NCI-H146 treated with DMSO at 0.1 percent for 48 hours (cell line): ENCODE results near the gene YY1AP1.
"Not testable (repeated sequence)": the region's sequence is repeated elsewhere in the genome, so short reads cannot be mapped to it uniquely, and the experiment has no call there.

Source experiments
- DNase-seq: peaks from one replicate; lab custom pipeline; 2025; ENCODE audit not compliant: unreplicated experiment; lab: John Stamatoyannopoulos, UW

Gene YY1AP1

GRCh38 chr1:155648207-155649147 is 40.1 kb downstream of the YY1AP1 start:
- peak; percentile 66 for DNase-seq

- no peak for DNase-seq
Observed at GRCh38 chr1:155646307-155646706, 42.3 kb downstream of the YY1AP1 start.

GRCh38 chr1:155645648-155646047 is 42.9 kb downstream of the YY1AP1 start:
- no peak for DNase-seq

- no peak for DNase-seq
Observed at GRCh38 chr1:155645034-155645598, 43.5 kb downstream of the YY1AP1 start.

- no peak for DNase-seq
Observed at GRCh38 chr1:155643230-155643629, 45.3 kb downstream of the YY1AP1 start.

GRCh38 chr1:155642559-155643180 is 45.9 kb downstream of the YY1AP1 start:
- DNase-seq, result not testable (repeated sequence)

- DNase-seq, result no peak
Observed at GRCh38 chr1:155640367-155640766, 48.2 kb downstream of the YY1AP1 start.

- DNase-seq, result no peak
Observed at GRCh38 chr1:155636397-155637153, 52.0 kb downstream of the YY1AP1 start.

- not testable (repeated sequence) for DNase-seq
Observed at GRCh38 chr1:155626428-155626827, 62.1 kb downstream of the YY1AP1 start.

GRCh38 chr1:155623357-155623756 is 65.2 kb downstream of the YY1AP1 start:
- no peak for DNase-seq

- no peak for DNase-seq
Observed at GRCh38 chr1:155622191-155622590, 66.4 kb downstream of the YY1AP1 start.

GRCh38 chr1:155613226-155613625 is 75.3 kb downstream of the YY1AP1 start:
- not testable (repeated sequence) for DNase-seq

GRCh38 chr1:155610257-155610647 is 78.3 kb downstream of the YY1AP1 start:
- not testable (repeated sequence) for DNase-seq

GRCh38 chr1:155609515-155610256 is 78.9 kb downstream of the YY1AP1 start, which contains the start of gene MSTO1:
MSTO1 (plus strand) TSS chr1:155610218; CDS start chr1:155610249, 31 bp downstream.
- DNase-seq, result peak; percentile 97
